Cardiac atrium fibroblast (primary cell): Measurements from ENCODE around the gene ADAMTS7. TPM values are rescaled to one million over a fixed set of nuclear protein-coding genes. Genes with fewer than 3 reads are reported as not detected.

Source experiments
- total RNA-seq: library from RNA; depleted of rRNA; stranded (reverse); fragments of >200 nt; gene quantifications from 2 replicates; pipeline ENCODE4 v1.2.3, GENCODE V29; 2015

ADAMTS7 gene, protein sequence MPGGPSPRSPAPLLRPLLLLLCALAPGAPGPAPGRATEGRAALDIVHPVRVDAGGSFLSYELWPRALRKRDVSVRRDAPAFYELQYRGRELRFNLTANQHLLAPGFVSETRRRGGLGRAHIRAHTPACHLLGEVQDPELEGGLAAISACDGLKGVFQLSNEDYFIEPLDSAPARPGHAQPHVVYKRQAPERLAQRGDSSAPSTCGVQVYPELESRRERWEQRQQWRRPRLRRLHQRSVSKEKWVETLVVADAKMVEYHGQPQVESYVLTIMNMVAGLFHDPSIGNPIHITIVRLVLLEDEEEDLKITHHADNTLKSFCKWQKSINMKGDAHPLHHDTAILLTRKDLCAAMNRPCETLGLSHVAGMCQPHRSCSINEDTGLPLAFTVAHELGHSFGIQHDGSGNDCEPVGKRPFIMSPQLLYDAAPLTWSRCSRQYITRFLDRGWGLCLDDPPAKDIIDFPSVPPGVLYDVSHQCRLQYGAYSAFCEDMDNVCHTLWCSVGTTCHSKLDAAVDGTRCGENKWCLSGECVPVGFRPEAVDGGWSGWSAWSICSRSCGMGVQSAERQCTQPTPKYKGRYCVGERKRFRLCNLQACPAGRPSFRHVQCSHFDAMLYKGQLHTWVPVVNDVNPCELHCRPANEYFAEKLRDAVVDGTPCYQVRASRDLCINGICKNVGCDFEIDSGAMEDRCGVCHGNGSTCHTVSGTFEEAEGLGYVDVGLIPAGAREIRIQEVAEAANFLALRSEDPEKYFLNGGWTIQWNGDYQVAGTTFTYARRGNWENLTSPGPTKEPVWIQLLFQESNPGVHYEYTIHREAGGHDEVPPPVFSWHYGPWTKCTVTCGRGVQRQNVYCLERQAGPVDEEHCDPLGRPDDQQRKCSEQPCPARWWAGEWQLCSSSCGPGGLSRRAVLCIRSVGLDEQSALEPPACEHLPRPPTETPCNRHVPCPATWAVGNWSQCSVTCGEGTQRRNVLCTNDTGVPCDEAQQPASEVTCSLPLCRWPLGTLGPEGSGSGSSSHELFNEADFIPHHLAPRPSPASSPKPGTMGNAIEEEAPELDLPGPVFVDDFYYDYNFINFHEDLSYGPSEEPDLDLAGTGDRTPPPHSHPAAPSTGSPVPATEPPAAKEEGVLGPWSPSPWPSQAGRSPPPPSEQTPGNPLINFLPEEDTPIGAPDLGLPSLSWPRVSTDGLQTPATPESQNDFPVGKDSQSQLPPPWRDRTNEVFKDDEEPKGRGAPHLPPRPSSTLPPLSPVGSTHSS (N-terminal part only)
- total RNA-seq: 16.8 and 19.9 TPM in 2 replicates

DNA sequence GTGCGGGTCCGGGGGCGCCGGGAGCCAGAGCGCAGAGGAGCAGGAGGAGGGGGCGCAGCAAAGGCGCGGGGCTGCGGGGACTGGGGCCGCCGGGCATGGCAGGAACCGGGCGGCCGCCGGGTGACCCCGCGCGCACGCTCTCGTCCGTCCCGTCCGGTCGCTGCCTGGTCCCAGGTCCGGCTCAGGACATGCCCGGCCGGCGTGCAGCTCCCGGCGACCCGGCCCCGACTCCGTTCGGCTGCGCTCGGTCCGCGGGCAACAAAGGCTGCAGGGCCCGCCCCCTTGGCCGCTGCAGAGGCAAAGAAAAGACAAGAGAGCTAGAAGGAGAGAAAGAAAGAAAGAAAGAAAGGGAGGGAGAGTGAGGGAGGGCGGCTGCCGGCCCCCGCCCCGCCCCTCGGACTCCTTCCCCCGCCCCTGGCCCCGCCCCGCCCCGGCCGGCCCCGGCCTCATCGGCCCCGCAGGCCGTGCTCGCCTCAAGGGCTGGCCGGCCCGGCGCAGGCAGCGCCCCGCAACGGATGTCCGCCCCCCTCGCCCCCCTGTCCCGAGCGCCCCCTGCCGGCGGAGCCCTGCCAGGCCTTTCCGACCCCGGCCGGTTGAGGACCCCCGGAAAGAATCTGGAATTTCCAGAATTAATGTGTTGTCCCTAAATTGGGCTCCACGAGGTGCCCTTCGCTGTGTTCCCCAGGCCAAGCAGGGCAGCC lies at the start of gene ADAMTS7:
ADAMTS7 (minus strand) TSS at position 341 of the 701 bp plus-strand sequence; CDS start at position 97, 244 bp downstream.

Other genes starting within 250 kb of the ADAMTS7 start
- gene CHRNA5, start 245.9 kb downstream of the ADAMTS7 start, total RNA-seq: 0.49 TPM in 1 of 2 replicates, not detected in the other
- gene CHRNA3, start 190.5 kb downstream of the ADAMTS7 start, total RNA-seq: not detected in 2 replicates
- not detected in 2 replicates for gene CHRNB4, start 170.3 kb downstream of the ADAMTS7 start, total RNA-seq
- gene MORF4L1, start 61.4 kb upstream of the ADAMTS7 start, total RNA-seq: 252 and 312 TPM in 2 replicates
- gene CTSH, start 133.6 kb upstream of the ADAMTS7 start, total RNA-seq: 0.49 and 12.6 TPM in 2 replicates